K562 (cell line): ENCODE results near the gene PARD3. TPM values are rescaled to one million over a fixed set of nuclear protein-coding genes. Genes with fewer than 3 reads are reported as not detected.

Experiments used
- ATAC-seq: fragments of 200-7000 bp; cut with Tn5 transposase; 3 replicates; pipeline ENCODE4 v1.9.1; 2020; ENCODE audit warnings: moderate library complexity
- BruUV-seq: library from RNA; stranded (reverse); fragments of 400-500 nt; replicated peaks from 2 replicates; lab custom pipeline; 2021; lab: Mats Ljungman, UMichigan
- CTCF ChIA-PET: fragments of 300-600 bp; formaldehyde crosslinking; extraction: SDS; loops from one replicate; lab custom pipeline; 2021; ENCODE audit warnings: low intra/inter-chr PET ratio; lab: Yijun Ruan, JAX
- POLR2A ChIA-PET: fragments of 300-600, 350-650 bp; sonication (Branson Sonifier 250); formaldehyde crosslinking; extraction: SDS; loops from one replicate; lab custom pipeline; 2021; ENCODE audit warnings: antibody characterized with exemption, inconsistent platforms; lab: Yijun Ruan, JAX
- DNase-seq, 4 experiments: peaks; one replicate each; pipeline versions ENCODE4 v3.0.0 to v3.0.0-alpha.2; 2011 to 2018; ENCODE audit warnings: low spot score in 3 of 4, mixed read lengths in 3 of 4; ENCODE audit errors: extremely low read depth in 1 of 4
- FAIRE-seq: peaks from 2 replicates; lab custom pipeline; 2011; peaks lifted over from hg19 to GRCh38; lab: Jason Lieb, UNC
- H2AFZ ChIP-seq: 2 replicates; pipeline ENCODE4 v1.6.0; 2011; ENCODE audit warnings: low read depth, low read length, control low read depth, inconsistent platforms
- H3K27ac ChIP-seq: fragments of 200-600 bp; 3 replicates; pipeline ENCODE4 v1.8.0; 2011; ENCODE audit warnings: low read depth, mild to moderate bottlenecking, control low read depth, inconsistent platforms, low read length, moderate library complexity, mixed read lengths; ENCODE audit errors: extremely low read depth
- H3K27me3 ChIP-seq, 2 experiments: fragments of 300-600 bp in 1 of 2; 2 replicates in 1 of 2; 3 replicates in 1 of 2; pipeline versions ENCODE4 v1.6.0 to v1.8.0; 2011; ENCODE audit warnings: inconsistent platforms in 2 of 2, low read length in 2 of 2, mild to moderate bottlenecking in 1 of 2, mixed read lengths in 1 of 2, moderate library complexity in 1 of 2; ENCODE audit not compliant: control insufficient read depth in 2 of 2, insufficient read depth in 2 of 2
- H3K36me3 ChIP-seq: fragments of 300-600 bp; 3 replicates; pipeline ENCODE4 v1.8.0; 2011; ENCODE audit warnings: mild to moderate bottlenecking, low read length, inconsistent platforms; ENCODE audit not compliant: control insufficient read depth, insufficient read depth
- H3K4me1 ChIP-seq, 2 experiments: fragments of 200-600 bp in 1 of 2; replicated peaks in 1 of 2; 2 replicates in 1 of 2; 3 replicates in 1 of 2; pipeline versions ENCODE4 v1.5.1 to v1.8.0; 2011; ENCODE audit warnings: inconsistent platforms in 2 of 2, low read length in 2 of 2, mild to moderate bottlenecking in 1 of 2, mixed read lengths in 1 of 2, moderate library complexity in 1 of 2; ENCODE audit not compliant: control insufficient read depth in 2 of 2, insufficient read depth in 2 of 2
- H3K4me2 ChIP-seq: 2 replicates; pipeline ENCODE4 v1.6.1; 2011; ENCODE audit warnings: low read length, control low read depth, inconsistent platforms, mixed read lengths; ENCODE audit not compliant: insufficient read depth
- H3K4me3 ChIP-seq: fragments of 200-600 bp; sonication (generic), shearing (Covaris generic); 2 replicates; pipeline ENCODE4 v1.5.1; 2016; ENCODE audit warnings: control low read depth, inconsistent platforms
- H3K79me2 ChIP-seq: fragments of 200-600 bp; 3 replicates; pipeline ENCODE4 v1.8.0; 2011; ENCODE audit warnings: low read length, inconsistent platforms; ENCODE audit not compliant: control insufficient read depth, insufficient read depth
- H3K9ac ChIP-seq, 2 experiments: 2 replicates each; pipeline versions ENCODE4 v1.6.0 to v1.6.1; 2011; ENCODE audit warnings: low read depth in 2 of 2, low read length in 2 of 2, control low read depth in 1 of 2, inconsistent platforms in 1 of 2, mild to moderate bottlenecking in 1 of 2, mixed read lengths in 1 of 2; ENCODE audit not compliant: insufficient read depth in 1 of 2
- H3K9me1 ChIP-seq: one replicate; pipeline ENCODE4 v1.6.0; 2011; ENCODE audit warnings: inconsistent platforms, mild to moderate bottlenecking, low read length, moderate library complexity; ENCODE audit not compliant: control insufficient read depth, insufficient read depth
- H3K9me3 ChIP-seq: replicated peaks from 2 replicates; pipeline ENCODE4 v1.5.1; 2011; ENCODE audit warnings: low read depth, low read length, inconsistent platforms; ENCODE audit not compliant: control insufficient read depth, insufficient read depth
- H4K20me1 ChIP-seq: replicated peaks from 2 replicates; pipeline ENCODE4 v1.6.1; 2011; ENCODE audit warnings: low read length, inconsistent platforms, mixed read lengths; ENCODE audit not compliant: control insufficient read depth, insufficient read depth
- EGR1 ChIP-seq: fragments of 450-650 bp; conservative IDR thresholded peaks from 2 replicates; pipeline ENCODE4 v1.6.1; 2017; ENCODE audit warnings: mild to moderate bottlenecking
- ERF ChIP-seq: fragments of 450-650 bp; formaldehyde crosslinking; IDR thresholded peaks from 2 replicates; pipeline ENCODE4 v1.4.0; 2020; ENCODE audit warnings: mild to moderate bottlenecking, mixed read lengths
- MAFG ChIP-seq: fragments of 450-650 bp; conservative IDR thresholded peaks from 2 replicates; pipeline ENCODE4 v1.6.1; 2016; ENCODE audit warnings: missing genetic modification characterization, missing compliant biosample characterization
- NFYB ChIP-seq: IDR thresholded peaks from 2 replicates; pipeline ENCODE4 v1.6.1; 2011; ENCODE audit warnings: mild to moderate bottlenecking, moderate library complexity; ENCODE audit not compliant: insufficient read length; ENCODE audit errors: extremely low read depth
- RAD21 ChIP-seq, 2 experiments: fragments of 250-450 bp in 1 of 2; fragments of 450-650 bp in 1 of 2; sonication (Bioruptor Pico) in 1 of 2; formaldehyde crosslinking in 1 of 2; IDR thresholded peaks in 1 of 2; conservative IDR thresholded peaks in 1 of 2; 2 replicates each; pipeline versions ENCODE4 v1.4.0 to v1.8.0; 2020 to 2022; ENCODE audit warnings: mild to moderate bottlenecking in 2 of 2, moderate library complexity in 1 of 2
- SOX6 ChIP-seq: fragments of 450-650 bp; IDR thresholded peaks from 2 replicates; pipeline ENCODE4 v1.6.1; 2014; ENCODE audit warnings: mild to moderate bottlenecking
- STAG1 ChIP-seq: sonication (generic); formaldehyde crosslinking; IDR thresholded peaks from 2 replicates; pipeline ENCODE4 v1.5.0; 2020; ENCODE audit warnings: missing genetic modification reagents, borderline replicate concordance
- WHSC1 ChIP-seq: IDR thresholded peaks from one replicate; pipeline ENCODE4 v1.6.1; 2012; ENCODE audit warnings: low read length, control low read depth, inconsistent platforms
- ZNF12 ChIP-seq: sonication (generic); formaldehyde crosslinking; IDR thresholded peaks from 2 replicates; pipeline ENCODE4 v1.4.0; 2020; ENCODE audit warnings: mild to moderate bottlenecking, missing genetic modification reagents
- ZNF133 ChIP-seq: fragments of 250-450 bp; sonication (Bioruptor Pico); IDR thresholded peaks from 2 replicates; pipeline ENCODE4 v1.4.0; 2020; ENCODE audit warnings: mild to moderate bottlenecking
- ZNF717 ChIP-seq: fragments of 250-450 bp; sonication (Bioruptor Pico); IDR thresholded peaks from 2 replicates; pipeline ENCODE4 v1.5.0; 2021
- ZSCAN32 ChIP-seq: fragments of 450-650 bp; formaldehyde crosslinking; IDR thresholded peaks from 2 replicates; pipeline ENCODE4 v1.4.0; 2020; ENCODE audit warnings: mild to moderate bottlenecking, moderate library complexity
- WGBS: fragments of 100-300 bp; shearing (Covaris generic); methylation state at CpG from one replicate; pipeline ENCODE4 v1.1.6; 2016; ENCODE audit warnings: low coverage, mixed read lengths; ENCODE audit not compliant: insufficient coverage; ENCODE audit errors: missing lambda C conversion rate; 5-methylcytosine and 5-hydroxymethylcytosine counted together
- in situ Hi-C: fragments of 300-500 bp; cut with MboI; formaldehyde crosslinking; loops from 4 replicates; pipeline ENCODE4 v1.15.0; 2018; ENCODE audit warnings: inconsistent platforms, mixed read lengths
- intact Hi-C: fragments of 100-400 bp; cut with micrococcal nuclease; formaldehyde crosslinking; loops from 2 replicates; pipeline ENCODE4 v1.14.2; 2022
- polyA plus RNA-seq, 8 experiments: library from polyadenylated mRNA; depleted of rRNA in 4 of 8; stranded (reverse) in 5 of 8; unstranded in 3 of 8; fragments of >200 nt; fragmentation: Nextera tagmentation in 2 of 8; fragmentation: Illumina TruSeq in 1 of 8; extraction: Ambion mirVana in 2 of 8; extraction: Trizol in 1 of 8; gene quantifications; 2 replicates each; pipeline versions ENCODE4 v1.2.1 to v1.2.3, GENCODE V29; 2011 to 2014; ENCODE audit warnings: inconsistent platforms in 1 of 8, missing spikeins in 1 of 8
- total RNA-seq, 7 experiments: library from RNA; depleted of rRNA in 6 of 7; stranded (reverse); fragments of >200 nt in 6 of 7; fragmentation: Illumina TruSeq in 2 of 7; extraction: Trizol in 2 of 7; gene quantifications; 2 replicates each; pipeline versions ENCODE4 v1.2.1 to v1.2.3, GENCODE V29; 2011 to 2021; ENCODE audit warnings: low replicate concordance in 1 of 7
- TF ChIP-seq, protein P1 (sequence below): fragments of 250-450 bp; sonication (Bioruptor Pico); IDR thresholded peaks from 2 replicates; pipeline ENCODE4 v1.8.0; 2021; ENCODE audit warnings: mild to moderate bottlenecking, moderate library complexity
- TF ChIP-seq, protein P2 (sequence below): fragments of 250-450 bp; sonication (Bioruptor Pico); IDR thresholded peaks from 2 replicates; pipeline ENCODE4 v1.8.0; 2022; ENCODE audit warnings: moderate library complexity, mild to moderate bottlenecking, inconsistent platforms
- TF ChIP-seq, protein P3 (sequence below): fragments of 450-650 bp; formaldehyde crosslinking; IDR thresholded peaks from 2 replicates; pipeline ENCODE4 v1.4.0; 2022; ENCODE audit warnings: mild to moderate bottlenecking, moderate library complexity
- TF ChIP-seq, protein P4 (sequence below), 2 experiments: fragments of 450-650 bp in 1 of 2; IDR thresholded peaks; 2 replicates each; pipeline ENCODE4 v1.6.1; 2011 to 2017; ENCODE audit warnings: low read depth in 2 of 2, antibody characterized with exemption in 1 of 2, borderline replicate concordance in 1 of 2, low read length in 1 of 2, mild to moderate bottlenecking in 1 of 2, mixed read lengths in 1 of 2; ENCODE audit not compliant: control insufficient read depth in 1 of 2

The PARD3 gene
- total and polyA plus RNA-seq, 9 of the 15 experiments (the other 6 are each of a cell fraction or from before 2014, with no cell fraction given), result 2.7 to 11.7 (median 7.7) TPM

DNA sequence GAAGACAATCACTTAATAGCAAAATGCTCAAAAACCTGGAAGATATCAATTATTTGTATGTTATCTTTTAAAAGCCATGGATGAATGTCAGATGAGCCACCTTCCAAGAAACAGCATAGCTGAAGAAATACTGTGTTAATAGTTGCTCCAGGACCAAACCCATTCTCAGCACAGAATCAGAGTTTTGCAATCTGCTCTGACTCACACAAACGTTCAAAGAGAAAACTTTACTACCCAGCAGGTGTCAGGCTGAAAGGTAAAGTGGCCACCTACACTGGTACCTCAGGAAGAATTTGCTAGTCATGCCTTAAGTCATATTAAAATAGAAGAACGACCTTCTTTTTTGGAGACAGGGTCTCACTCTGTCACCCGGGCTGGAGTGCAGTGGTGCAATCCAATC is 526.5 kb downstream of the PARD3 start:
- in situ Hi-C loops, result no loop called here
- Histone ChIP-seq H3K4me1 (no peaks in the 10 kb centered on the region), H3K9me1 (no peaks in the 10 kb centered on the region), H2AFZ (no peak overlapping the region), H4K20me1 (no peaks in the 10 kb centered on the region), H3K4me3 (no peak overlapping the region), H3K27me3 (no peaks in the 10 kb centered on the region), H3K36me3 (no peaks in the 10 kb centered on the region), H3K9ac (no peak overlapping the region), H3K27ac (no peak overlapping the region), H3K9me3 (no peaks in the 10 kb centered on the region), H3K4me2 (no peak overlapping the region), H3K79me2 (no peaks in the 10 kb centered on the region)
- CTCF ChIA-PET, result no interaction called here
- POLR2A ChIA-PET, result no interaction called here
- BruUV-seq, result no TSS peak
- FAIRE-seq (no peak), DNase-seq (no peak), ATAC-seq (no peak)
- intact Hi-C loops, result no loop called here
- 0% methylated on average over 3 of the region's 3 CpGs for WGBS
- TF ChIP-seq ERF (CRISPR knock-in tag) (no peak), ZSCAN32 (CRISPR knock-in tag) (no peak), WHSC1 (no peak), ZNF12 (CRISPR knock-in tag) (no peak), MAFG (tag) (no peak), EGR1 (no peak), ZNF133 (CRISPR knock-in tag) (no peak), STAG1 (CRISPR knock-in tag) (no peak), ZNF717 (no peak), RAD21 (CRISPR knock-in tag; conservative IDR thresholded peaks at IDR 0.05 in 1 of 2, IDR thresholded peaks at IDR 0.05 in 1 of 2) (no peak), NFYB (no peak), SOX6 (no peak)
- TF ChIP-seq, protein P1, sequence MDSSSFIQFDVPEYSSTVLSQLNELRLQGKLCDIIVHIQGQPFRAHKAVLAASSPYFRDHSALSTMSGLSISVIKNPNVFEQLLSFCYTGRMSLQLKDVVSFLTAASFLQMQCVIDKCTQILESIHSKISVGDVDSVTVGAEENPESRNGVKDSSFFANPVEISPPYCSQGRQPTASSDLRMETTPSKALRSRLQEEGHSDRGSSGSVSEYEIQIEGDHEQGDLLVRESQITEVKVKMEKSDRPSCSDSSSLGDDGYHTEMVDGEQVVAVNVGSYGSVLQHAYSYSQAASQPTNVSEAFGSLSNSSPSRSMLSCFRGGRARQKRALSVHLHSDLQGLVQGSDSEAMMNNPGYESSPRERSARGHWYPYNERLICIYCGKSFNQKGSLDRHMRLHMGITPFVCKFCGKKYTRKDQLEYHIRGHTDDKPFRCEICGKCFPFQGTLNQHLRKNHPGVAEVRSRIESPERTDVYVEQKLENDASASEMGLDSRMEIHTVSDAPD (CRISPR knock-in tag), result no peak
- TF ChIP-seq, protein P2, sequence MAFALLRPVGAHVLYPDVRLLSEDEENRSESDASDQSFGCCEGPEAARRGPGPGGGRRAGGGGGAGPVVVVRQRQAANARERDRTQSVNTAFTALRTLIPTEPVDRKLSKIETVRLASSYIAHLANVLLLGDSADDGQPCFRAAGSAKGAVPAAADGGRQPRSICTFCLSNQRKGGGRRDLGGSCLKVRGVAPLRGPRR (CRISPR knock-in tag), result no peak
- TF ChIP-seq, protein P3, sequence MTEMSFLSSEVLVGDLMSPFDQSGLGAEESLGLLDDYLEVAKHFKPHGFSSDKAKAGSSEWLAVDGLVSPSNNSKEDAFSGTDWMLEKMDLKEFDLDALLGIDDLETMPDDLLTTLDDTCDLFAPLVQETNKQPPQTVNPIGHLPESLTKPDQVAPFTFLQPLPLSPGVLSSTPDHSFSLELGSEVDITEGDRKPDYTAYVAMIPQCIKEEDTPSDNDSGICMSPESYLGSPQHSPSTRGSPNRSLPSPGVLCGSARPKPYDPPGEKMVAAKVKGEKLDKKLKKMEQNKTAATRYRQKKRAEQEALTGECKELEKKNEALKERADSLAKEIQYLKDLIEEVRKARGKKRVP, result no peak
- TF ChIP-seq, protein P4, sequence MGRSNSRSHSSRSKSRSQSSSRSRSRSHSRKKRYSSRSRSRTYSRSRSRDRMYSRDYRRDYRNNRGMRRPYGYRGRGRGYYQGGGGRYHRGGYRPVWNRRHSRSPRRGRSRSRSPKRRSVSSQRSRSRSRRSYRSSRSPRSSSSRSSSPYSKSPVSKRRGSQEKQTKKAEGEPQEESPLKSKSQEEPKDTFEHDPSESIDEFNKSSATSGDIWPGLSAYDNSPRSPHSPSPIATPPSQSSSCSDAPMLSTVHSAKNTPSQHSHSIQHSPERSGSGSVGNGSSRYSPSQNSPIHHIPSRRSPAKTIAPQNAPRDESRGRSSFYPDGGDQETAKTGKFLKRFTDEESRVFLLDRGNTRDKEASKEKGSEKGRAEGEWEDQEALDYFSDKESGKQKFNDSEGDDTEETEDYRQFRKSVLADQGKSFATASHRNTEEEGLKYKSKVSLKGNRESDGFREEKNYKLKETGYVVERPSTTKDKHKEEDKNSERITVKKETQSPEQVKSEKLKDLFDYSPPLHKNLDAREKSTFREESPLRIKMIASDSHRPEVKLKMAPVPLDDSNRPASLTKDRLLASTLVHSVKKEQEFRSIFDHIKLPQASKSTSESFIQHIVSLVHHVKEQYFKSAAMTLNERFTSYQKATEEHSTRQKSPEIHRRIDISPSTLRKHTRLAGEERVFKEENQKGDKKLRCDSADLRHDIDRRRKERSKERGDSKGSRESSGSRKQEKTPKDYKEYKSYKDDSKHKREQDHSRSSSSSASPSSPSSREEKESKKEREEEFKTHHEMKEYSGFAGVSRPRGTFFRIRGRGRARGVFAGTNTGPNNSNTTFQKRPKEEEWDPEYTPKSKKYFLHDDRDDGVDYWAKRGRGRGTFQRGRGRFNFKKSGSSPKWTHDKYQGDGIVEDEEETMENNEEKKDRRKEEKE (IDR thresholded peaks at IDR 0.05; ENCODE audit: borderline replicate concordance in 1 of 2, control insufficient read depth in 1 of 2, low read depth in 2 of 2, low read length in 1 of 2), result no peak
- TF ChIP-seq, all 486 proteins: peak for 0
